HEK293T (cell line): ENCODE measurements around the gene NABP2.
A peak's percentile ranks its signal among the peaks of the same experiment; 100 is the strongest.

Source experiments
- CTCF ChIA-PET: fragments of 350-600 bp; formaldehyde crosslinking; extraction: SDS; loops from one replicate; lab custom pipeline; 2021; ENCODE audit warnings: antibody characterized with exemption, inconsistent platforms; lab: Yijun Ruan, JAX
- POLR2A ChIA-PET: fragments of 350-600 bp; formaldehyde crosslinking; extraction: SDS; loops from one replicate; lab custom pipeline; 2020; ENCODE audit warnings: antibody characterized with exemption, inconsistent platforms; lab: Yijun Ruan, JAX
- DNase-seq: peaks from one replicate; pipeline ENCODE4 v3.0.0; 2012; ENCODE audit warnings: mixed read lengths; ENCODE audit errors: extremely low spot score
- ARNT ChIP-seq: fragments of 450-650 bp; IDR thresholded peaks from 2 replicates; pipeline ENCODE4 v1.6.1; 2017; ENCODE audit warnings: mild to moderate bottlenecking
- BHLHE40 ChIP-seq: fragments of 450-650 bp; IDR thresholded peaks from 2 replicates; pipeline ENCODE4 v1.6.1; 2016; ENCODE audit warnings: mild to moderate bottlenecking, moderate library complexity, borderline replicate concordance
- CTBP1 ChIP-seq: fragments of 450-650 bp; IDR thresholded peaks from 2 replicates; pipeline ENCODE4 v1.6.1; 2016; ENCODE audit warnings: borderline replicate concordance
- ELF4 ChIP-seq: fragments of 450-650 bp; IDR thresholded peaks from 2 replicates; pipeline ENCODE4 v1.6.1; 2017; ENCODE audit warnings: antibody characterized with exemption
- FOXA1 ChIP-seq: fragments of 450-650 bp; IDR thresholded peaks from 2 replicates; pipeline ENCODE4 v1.6.1; 2016; ENCODE audit warnings: mild to moderate bottlenecking
- FOXK2 ChIP-seq: fragments of 450-650 bp; IDR thresholded peaks from 2 replicates; pipeline ENCODE4 v1.6.1; 2016; ENCODE audit warnings: mild to moderate bottlenecking
- FOXM1 ChIP-seq: fragments of 450-650 bp; IDR thresholded peaks from 2 replicates; pipeline ENCODE4 v1.6.1; 2017; ENCODE audit warnings: mild to moderate bottlenecking, borderline replicate concordance
- HDGF ChIP-seq: fragments of 450-650 bp; IDR thresholded peaks from 2 replicates; pipeline ENCODE4 v1.6.1; 2017; ENCODE audit warnings: antibody characterized with exemption, borderline replicate concordance
- L3MBTL2 ChIP-seq: fragments of 450-650 bp; conservative IDR thresholded peaks from 2 replicates; pipeline ENCODE4 v1.6.1; 2016; ENCODE audit warnings: mild to moderate bottlenecking
- LEF1 ChIP-seq: fragments of 450-650 bp; IDR thresholded peaks from 2 replicates; pipeline ENCODE4 v1.6.1; 2017; ENCODE audit warnings: mild to moderate bottlenecking, borderline replicate concordance
- NFRKB ChIP-seq: fragments of 450-650 bp; IDR thresholded peaks from 2 replicates; pipeline ENCODE4 v1.6.1; 2016; ENCODE audit warnings: mild to moderate bottlenecking, moderate library complexity
- SP1 ChIP-seq: fragments of 450-650 bp; IDR thresholded peaks from 2 replicates; pipeline ENCODE4 v1.6.1; 2017
- SUZ12 ChIP-seq: fragments of 450-650 bp; IDR thresholded peaks from 2 replicates; pipeline ENCODE4 v1.6.1; 2016; ENCODE audit warnings: mild to moderate bottlenecking
- TARDBP ChIP-seq: fragments of 450-650 bp; IDR thresholded peaks from 2 replicates; pipeline ENCODE4 v1.6.1; 2016
- ZNF384 ChIP-seq: fragments of 450-650 bp; IDR thresholded peaks from 2 replicates; pipeline ENCODE4 v1.6.1; 2016
- TF ChIP-seq, protein P1 (sequence below): fragments of 450-650 bp; IDR thresholded peaks from 2 replicates; pipeline ENCODE4 v1.6.1; 2016

NABP2 gene

DNA sequence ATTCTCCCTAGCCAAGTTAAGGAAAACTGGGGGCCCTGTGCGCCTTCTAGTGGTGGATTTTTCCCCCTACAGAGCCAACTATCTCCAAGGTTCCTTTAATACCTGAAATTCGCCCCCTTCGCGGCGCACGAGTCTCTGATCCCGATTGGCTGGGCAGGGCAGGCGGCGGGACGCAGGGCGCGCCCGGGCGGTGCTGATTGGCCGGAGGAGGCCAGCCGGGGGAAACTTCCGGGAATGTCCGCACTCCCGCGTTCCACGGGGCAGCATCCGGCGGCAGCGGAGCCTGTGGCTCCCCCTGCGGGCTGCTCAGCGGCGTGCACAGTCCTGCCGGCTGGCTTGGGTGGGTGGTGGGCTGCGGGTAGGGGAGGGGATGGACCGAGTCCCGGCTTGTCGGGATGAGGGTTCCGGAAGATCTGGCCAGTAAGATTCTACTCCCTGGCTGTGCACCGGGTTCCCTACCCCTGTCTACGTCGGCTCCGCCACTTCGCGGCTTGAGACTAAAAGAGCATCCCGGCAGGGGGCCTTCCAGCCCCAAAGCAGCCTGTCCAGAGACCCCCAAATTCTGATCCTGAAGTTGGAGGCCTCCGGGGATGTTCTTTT lies at the start of gene NABP2:
Gene NABP2 (plus strand): TSS at position 241 of the 600 bp plus-strand sequence. CDS start 515 bp downstream, outside the sequence.
- TF ChIP-seq NFRKB, result no peak
- TF ChIP-seq FOXM1, result no peak
- peak; percentile 84 for TF ChIP-seq ELF4
- no peak for TF ChIP-seq FOXA1
- TF ChIP-seq ARNT, result no peak
- no peak for TF ChIP-seq TARDBP
- TF ChIP-seq, protein P1, sequence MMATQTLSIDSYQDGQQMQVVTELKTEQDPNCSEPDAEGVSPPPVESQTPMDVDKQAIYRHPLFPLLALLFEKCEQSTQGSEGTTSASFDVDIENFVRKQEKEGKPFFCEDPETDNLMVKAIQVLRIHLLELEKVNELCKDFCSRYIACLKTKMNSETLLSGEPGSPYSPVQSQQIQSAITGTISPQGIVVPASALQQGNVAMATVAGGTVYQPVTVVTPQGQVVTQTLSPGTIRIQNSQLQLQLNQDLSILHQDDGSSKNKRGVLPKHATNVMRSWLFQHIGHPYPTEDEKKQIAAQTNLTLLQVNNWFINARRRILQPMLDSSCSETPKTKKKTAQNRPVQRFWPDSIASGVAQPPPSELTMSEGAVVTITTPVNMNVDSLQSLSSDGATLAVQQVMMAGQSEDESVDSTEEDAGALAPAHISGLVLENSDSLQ, result no peak
- no peak for TF ChIP-seq ZNF384
- TF ChIP-seq SP1, result no peak
- no peak for TF ChIP-seq CTBP1
- peak; percentile 90 for TF ChIP-seq L3MBTL2
- ChIA-PET POLR2A (no interaction called here), CTCF (no interaction called here)
- DNase-seq, result peak; percentile 95

DNA sequence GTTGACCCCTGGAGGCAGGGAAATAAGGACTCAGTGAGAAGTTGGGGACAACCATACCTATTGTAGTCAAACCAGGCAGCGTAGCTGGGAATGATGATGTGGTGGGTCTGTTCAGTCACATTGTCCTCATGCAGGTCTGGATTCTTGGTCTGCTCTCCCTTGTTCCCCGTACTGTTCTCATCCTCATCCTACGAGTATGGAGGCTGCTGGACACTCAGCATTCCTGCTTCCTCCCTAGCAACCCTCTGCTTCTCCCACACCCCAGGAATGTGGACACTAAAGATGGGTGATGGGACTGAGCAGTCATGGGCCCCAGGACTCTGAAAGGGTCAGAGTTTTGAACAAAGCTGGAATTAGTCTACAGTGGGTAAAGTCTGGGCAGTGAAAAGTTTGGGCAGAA lies 45.8 kb upstream of the NABP2 start:
- ChIA-PET CTCF (no interaction called here), POLR2A (interaction anchor here (0.6 kb wide), 1 partner anchor 11 kb away, joined by 3 read pairs; the partner anchor contains the start of gene SMARCC2)
- no peak for DNase-seq
- TF ChIP-seq SP1 (no peak), TARDBP (no peak), L3MBTL2 (no peak), ARNT (no peak), NFRKB (no peak), HDGF (no peak), ZNF384 (no peak), BHLHE40 (no peak), FOXM1 (no peak)

DNA sequence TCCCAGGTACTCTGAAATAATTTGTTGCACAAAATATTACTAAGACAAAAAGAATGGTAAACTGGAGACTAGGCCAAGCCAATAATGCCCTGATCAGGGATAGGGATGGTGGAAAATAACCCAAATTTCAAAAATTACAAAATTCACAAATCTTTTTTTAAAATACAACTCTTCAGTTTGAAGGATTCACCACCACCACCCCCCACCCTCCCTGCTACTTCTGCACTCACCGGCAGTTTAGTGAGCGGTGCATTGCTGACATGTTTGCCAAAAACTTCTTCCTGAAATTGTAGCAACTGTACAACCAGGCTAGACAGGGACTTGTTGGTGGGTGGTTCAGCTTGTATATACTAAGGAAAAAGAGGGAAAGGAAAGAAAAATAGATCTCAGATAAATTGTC lies 37.2 kb upstream of the NABP2 start:
- POLR2A ChIA-PET, result no interaction called here

DNA sequence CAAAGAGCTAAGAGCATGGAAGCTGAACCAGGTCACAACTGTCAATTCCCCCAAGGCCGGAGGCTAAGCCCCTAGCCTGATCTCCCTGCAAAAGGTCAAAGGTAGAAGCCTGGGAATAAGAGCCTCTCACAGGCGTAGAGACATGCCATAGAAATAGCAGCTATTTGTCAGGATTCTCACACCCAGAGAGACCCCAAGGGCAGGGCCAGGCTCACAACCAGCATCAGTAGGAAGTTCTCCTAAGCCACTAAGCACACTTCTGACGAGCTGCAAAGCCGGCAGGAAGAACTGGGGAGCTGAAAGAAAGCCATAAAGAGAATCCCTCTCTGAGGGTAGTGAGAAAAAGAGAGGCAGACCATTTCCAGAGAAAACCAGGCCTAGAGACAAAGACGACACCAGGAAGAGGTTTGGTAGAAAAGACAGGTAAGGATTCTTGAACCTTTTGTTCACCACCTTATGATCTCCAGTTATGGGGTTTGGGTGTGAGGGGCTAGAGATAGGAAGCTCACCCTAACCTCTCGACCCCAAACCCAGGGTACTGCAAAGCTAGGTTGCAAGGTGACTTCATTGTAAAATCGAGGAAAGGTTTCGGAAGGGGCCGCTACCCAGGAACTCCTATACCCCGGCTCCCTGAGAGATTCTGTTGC lies 35.9 kb upstream of the NABP2 start:
- ChIA-PET CTCF (interaction anchor here (1.6 to 3.2 kb wide), 4 partner anchors 34 to 69 kb away, joined by 6 to 32 read pairs (median 14); partner anchors contain the start of genes RNF41 and ZC3H10), POLR2A (interaction anchor here (0.5 to 5.3 kb wide), 9 partner anchors 33 to 471 kb away, joined by 3 to 66 read pairs (median 4); partner anchors contain the start of genes ESYT1, ORMDL2, PAN2 and RNF41)
- TF ChIP-seq NFRKB (no peak), L3MBTL2 (no peak), ELF4 (no peak), SP1 (no peak), LEF1 (no peak), FOXM1 (no peak), TARDBP (no peak), HDGF (no peak), ZNF384 (no peak), CTBP1 (no peak)
- DNase-seq, result no peak

More for the DNA sequence above, 37.2 kb upstream of the NABP2 start:
- TF ChIP-seq SUZ12, result no peak
- no peak for TF ChIP-seq CTBP1
- no peak for TF ChIP-seq HDGF
- TF ChIP-seq, protein P1, result no peak
- no peak for TF ChIP-seq ARNT
- TF ChIP-seq FOXM1, result no peak
- TF ChIP-seq TARDBP, result no peak
- no peak for TF ChIP-seq LEF1
- TF ChIP-seq ZNF384, result no peak
- TF ChIP-seq ELF4, result no peak
- no peak for TF ChIP-seq NFRKB
- no peak for TF ChIP-seq BHLHE40
- no peak for TF ChIP-seq FOXA1
- no peak for TF ChIP-seq FOXK2
- no peak for TF ChIP-seq SP1
- TF ChIP-seq L3MBTL2, result no peak
- DNase-seq, result no peak
- CTCF ChIA-PET, result interaction anchor here (0.6 to 3.2 kb wide), 2 partner anchors 68 to 107 kb away, joined by 3 to 32 read pairs; partner anchors contain the start of genes ERBB3 and ZC3H10

DNA sequence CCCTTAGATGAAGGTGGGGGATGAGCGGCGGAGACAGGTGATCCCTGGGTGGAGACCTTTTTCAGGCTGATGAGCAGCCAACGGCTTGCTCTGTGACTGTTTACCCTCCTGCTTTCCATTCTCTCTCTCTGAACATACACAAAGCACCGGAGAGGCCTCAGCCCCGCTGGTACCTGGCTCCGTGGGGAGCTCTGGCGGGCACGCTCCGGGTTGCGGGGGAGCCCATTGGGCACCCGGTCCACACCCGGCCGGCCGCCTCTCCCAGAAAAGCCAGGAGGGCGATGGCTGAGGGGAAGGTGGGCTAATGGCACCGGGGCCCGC lies 35.4 kb upstream of the NABP2 start:
- DNase-seq, result no peak
- POLR2A ChIA-PET, result interaction anchor here (0.5 to 5.3 kb wide), 18 partner anchors 15 to 472 kb away, joined by 3 to 66 read pairs (median 4); partner anchors contain the start of genes ANKRD52, COQ10A, ESYT1 and MYL6
- TF ChIP-seq, protein P1, result no peak
- no peak for TF ChIP-seq FOXK2
- CTCF ChIA-PET, result interaction anchor here (0.8 to 3.2 kb wide), 11 partner anchors 13 to 108 kb away, joined by 3 to 32 read pairs (median 9); partner anchors contain the start of genes ESYT1, RNF41 and ZC3H10
